T-cell (primary cell): ENCODE data around the gene SMIM36. TPM values are rescaled to one million over a fixed set of nuclear protein-coding genes. Genes with fewer than 3 reads are reported as not detected.

Source experiments
- ATAC-seq, 4 experiments: fragments of 200-7000 bp in 3 of 4; fragments of 150-1000 bp in 1 of 4; cut with Tn5 transposase; replicated peaks in 1 of 4; 1 replicate in 3 of 4; 2 replicates in 1 of 4; pipeline ENCODE4 v1.10.0; 2021; ENCODE audit warnings: moderate library complexity in 3 of 4, mild to moderate bottlenecking in 2 of 4, moderate number of reproducible peaks in 1 of 4
- CTCF ChIA-PET, 2 donors: fragments of 300-600 bp; sonication (Branson Sonifier 250); formaldehyde crosslinking; loops; one replicate each; lab custom pipeline; 2022; ENCODE audit warnings: antibody characterized with exemption in 2 of 2; lab: Charles Lee
- POLR2A ChIA-PET, 2 donors: fragments of 300-600 bp; sonication (Branson Sonifier 250); formaldehyde crosslinking; loops; one replicate each; lab custom pipeline; 2022; ENCODE audit warnings: antibody characterized with exemption in 2 of 2; lab: Charles Lee
- DNase-seq, 35 experiments: peaks; one replicate each; pipeline versions ENCODE4 v3.0.0 to v3.0.0-alpha.2; 2013 to 2023
- H3K27ac ChIP-seq: one replicate; pipeline ENCODE4 v1.5.1; 2013; ENCODE audit warnings: low read length
- H3K27me3 ChIP-seq, 2 experiments: replicated peaks in 1 of 2; 1 replicate in 1 of 2; 2 replicates in 1 of 2; pipeline versions ENCODE4 v1.6.1 to v1.7.0; 2013; ENCODE audit warnings: low read length in 1 of 2, mixed read lengths in 1 of 2; ENCODE audit not compliant: control insufficient read depth in 2 of 2, insufficient read depth in 2 of 2; ENCODE audit errors: extremely low read depth in 1 of 2
- H3K36me3 ChIP-seq, 2 donors: 1 replicate in 1 of 2; 2 replicates in 1 of 2; pipeline versions ENCODE4 v1.6.1 to v1.7.0; 2013; ENCODE audit warnings: low read length in 1 of 2; ENCODE audit not compliant: control insufficient read depth in 2 of 2, insufficient read depth in 1 of 2; ENCODE audit errors: extremely low read depth in 1 of 2
- H3K4me1 ChIP-seq, 2 experiments: 1 replicate in 1 of 2; 2 replicates in 1 of 2; pipeline versions ENCODE4 v1.6.1 to v1.7.0; 2013; ENCODE audit warnings: low read length in 2 of 2, mixed read lengths in 1 of 2; ENCODE audit not compliant: insufficient read depth in 2 of 2, control insufficient read depth in 1 of 2; ENCODE audit errors: extremely low read depth in 1 of 2
- H3K4me3 ChIP-seq, 2 donors: 1 replicate in 1 of 2; 2 replicates in 1 of 2; pipeline versions ENCODE4 v1.5.1 to v1.7.0; 2013; ENCODE audit warnings: mild to moderate bottlenecking in 2 of 2, low read length in 1 of 2, moderate library complexity in 1 of 2; ENCODE audit not compliant: control insufficient read depth in 1 of 2; ENCODE audit errors: extremely low read depth in 1 of 2
- H3K9me3 ChIP-seq: 2 replicates; pipeline ENCODE4 v1.7.0; 2013
- H3K27ac Mint-ChIP-seq, 2 donors: one replicate each; pipeline ENCODE4 v1.8.0; 2020 to 2021; ENCODE audit warnings: mild to moderate bottlenecking in 2 of 2, mixed read lengths in 2 of 2
- H3K27me3 Mint-ChIP-seq, 2 donors: one replicate each; pipeline ENCODE4 v1.8.0; 2021 to 2022; ENCODE audit warnings: mixed read lengths in 2 of 2
- H3K36me3 Mint-ChIP-seq: one replicate; pipeline ENCODE4 v1.8.0; 2021; ENCODE audit warnings: mixed read lengths
- H3K4me1 Mint-ChIP-seq, 3 donors: one replicate each; pipeline ENCODE4 v1.8.0; 2020 to 2022; ENCODE audit warnings: mixed read lengths in 3 of 3, mild to moderate bottlenecking in 1 of 3
- H3K4me3 Mint-ChIP-seq, 3 donors: one replicate each; pipeline ENCODE4 v1.8.0; 2020 to 2022; ENCODE audit warnings: mild to moderate bottlenecking in 3 of 3, mixed read lengths in 3 of 3, moderate library complexity in 3 of 3
- H3K9me3 Mint-ChIP-seq, 3 donors: one replicate each; pipeline ENCODE4 v1.8.0; 2020 to 2022; ENCODE audit warnings: mixed read lengths in 3 of 3
- WGBS: methylation state at CpG from one replicate; pipeline ENCODE4 v1.1.5; 2013; ENCODE audit warnings: missing lambda C conversion rate; ENCODE audit not compliant: insufficient coverage; 5-methylcytosine and 5-hydroxymethylcytosine counted together
- total RNA-seq, 35 experiments: library from RNA in 6 of 35; stranded (reverse) in 6 of 35; fragments of 120-200 nt in 1 of 35; gene quantifications; one replicate each; pipeline versions ENCODE4 v1.2.1 to v1.2.4 and lab custom pipeline; 2013 to 2026

Gene SMIM36
- total RNA-seq, 5 donors from 2014 or later (not counting 1 experiment from before 2014, with no cell fraction given): not detected

- H3K36me3 ChIP-seq: no peaks in the 10 kb centered on the region
- Mint-ChIP-seq H3K4me1 (peaks cover 0 to 3% (median 0%) of the 10 kb centered on the region in 3 donors), H3K27ac (no peak overlapping the region), H3K4me3 (no peak overlapping the region), H3K27me3 (peaks cover 7 to 8% of the 10 kb centered on the region in 2 donors), H3K9me3 (no peaks in the 10 kb centered on the region), H3K36me3 (no peaks in the 10 kb centered on the region)
- H3K4me1 ChIP-seq: no peaks in the 10 kb centered on the region
- no peaks in the 10 kb centered on the region for H3K9me3 ChIP-seq
- ChIA-PET POLR2A (no interaction called here), CTCF (no interaction called here)
- no peak for DNase-seq
- H3K27me3 ChIP-seq: no peaks in the 10 kb centered on the region
- whole genome bisulfite sequencing: no CpG with 5 or more reads among the region's 2 CpGs
- H3K4me3 ChIP-seq: no peak overlapping the region
- ATAC-seq: peak in 1 of 4 experiments; percentile 7
- H3K27ac ChIP-seq: no peak overlapping the region
Observed at GRCh38 chr17:55441544-55441943, 69.7 kb downstream of the SMIM36 start.

- Mint-ChIP-seq H3K9me3 (no peaks in the 10 kb centered on the region), H3K27ac (no peak overlapping the region), H3K36me3 (no peaks in the 10 kb centered on the region), H3K4me3 (no peak overlapping the region), H3K27me3 (peaks cover 10 to 11% of the 10 kb centered on the region in 2 donors), H3K4me1 (peaks cover 0 to 3% (median 0%) of the 10 kb centered on the region in 3 donors)
- POLR2A ChIA-PET: no interaction called here
- H3K27ac ChIP-seq: no peak overlapping the region
- ATAC-seq (no peak), DNase-seq (no peak)
- no peak overlapping the region for H3K4me3 ChIP-seq
- no peaks in the 10 kb centered on the region for H3K27me3 ChIP-seq
- no CpG with 5 or more reads among the region's 3 CpGs for WGBS
- H3K9me3 ChIP-seq: no peaks in the 10 kb centered on the region
- H3K4me1 ChIP-seq: no peaks in the 10 kb centered on the region
- CTCF ChIA-PET: no interaction called here
- H3K36me3 ChIP-seq: no peaks in the 10 kb centered on the region
Observed at GRCh38 chr17:55440391-55440790, 70.9 kb downstream of the SMIM36 start.

- no peaks in the 10 kb centered on the region for H3K9me3 ChIP-seq
- Mint-ChIP-seq H3K9me3 (no peaks in the 10 kb centered on the region), H3K4me1 (peaks cover 8 to 15% (median 10%) of the 10 kb centered on the region in 3 donors), H3K4me3 (no peak overlapping the region), H3K27me3 (peaks cover 11 to 12% of the 10 kb centered on the region in 2 donors), H3K27ac (no peak overlapping the region), H3K36me3 (no peaks in the 10 kb centered on the region)
- H3K4me3 ChIP-seq: no peak overlapping the region
- WGBS: 0% methylated on average over 3 of the region's 5 CpGs
- ChIA-PET CTCF (no interaction called here), POLR2A (no interaction called here)
- no peaks in the 10 kb centered on the region for H3K4me1 ChIP-seq
- no peaks in the 10 kb centered on the region for H3K36me3 ChIP-seq
- no peaks in the 10 kb centered on the region for H3K27me3 ChIP-seq
- no peak overlapping the region for H3K27ac ChIP-seq
- DNase-seq (peak in 1 of 35 experiments; percentile 5), ATAC-seq (no peak)
Observed at GRCh38 chr17:55437159-55437605, 74.1 kb downstream of the SMIM36 start.

- H3K27ac ChIP-seq: no peak overlapping the region
- ATAC-seq (no peak), DNase-seq (no peak)
- H3K4me1 Mint-ChIP-seq: peaks cover 10 to 18% (median 15%) of the 10 kb centered on the region in 3 donors
- ChIA-PET POLR2A (no interaction called here), CTCF (no interaction called here)
- WGBS: no CpG with 5 or more reads among the region's 4 CpGs
- no peaks in the 10 kb centered on the region for H3K36me3 Mint-ChIP-seq
- H3K27me3 Mint-ChIP-seq: peaks cover 11 to 12% of the 10 kb centered on the region in 2 donors
- H3K4me3 Mint-ChIP-seq: no peak overlapping the region
- H3K4me3 ChIP-seq: no peak overlapping the region
- no peaks in the 10 kb centered on the region for H3K9me3 Mint-ChIP-seq
- no peaks in the 10 kb centered on the region for H3K9me3 ChIP-seq
- no peaks in the 10 kb centered on the region for H3K4me1 ChIP-seq
- no peaks in the 10 kb centered on the region for H3K27me3 ChIP-seq
- no peak overlapping the region for H3K27ac Mint-ChIP-seq
- no peaks in the 10 kb centered on the region for H3K36me3 ChIP-seq
Observed at GRCh38 chr17:55436224-55437158, 74.8 kb downstream of the SMIM36 start.

GRCh38 chr17:55435408-55435807 is 75.8 kb downstream of the SMIM36 start:
- Mint-ChIP-seq H3K27ac (no peak overlapping the region), H3K4me3 (no peak overlapping the region), H3K27me3 (peaks cover 11 to 12% of the 10 kb centered on the region in 2 donors), H3K4me1 (peaks cover 12 to 18% (median 18%) of the 10 kb centered on the region in 3 donors), H3K9me3 (no peaks in the 10 kb centered on the region), H3K36me3 (no peaks in the 10 kb centered on the region)
- ATAC-seq: no peak
- no peak for DNase-seq
- ChIA-PET CTCF (no interaction called here), POLR2A (no interaction called here)
- no peaks in the 10 kb centered on the region for H3K9me3 ChIP-seq
- no peaks in the 10 kb centered on the region for H3K36me3 ChIP-seq
- no peaks in the 10 kb centered on the region for H3K27me3 ChIP-seq
- WGBS: 92% methylated on average over 1 of the region's 4 CpGs
- H3K4me1 ChIP-seq: no peaks in the 10 kb centered on the region
- no peak overlapping the region for H3K27ac ChIP-seq
- no peak overlapping the region for H3K4me3 ChIP-seq

- H3K27me3 ChIP-seq: no peaks in the 10 kb centered on the region
- no CpG with 5 or more reads among the region's 1 CpG for WGBS
- H3K9me3 Mint-ChIP-seq: no peaks in the 10 kb centered on the region
- DNase-seq: no peak
- H3K4me1 Mint-ChIP-seq: peaks cover 12 to 18% (median 18%) of the 10 kb centered on the region in 3 donors
- H3K36me3 ChIP-seq: no peaks in the 10 kb centered on the region
- H3K27ac ChIP-seq: no peak overlapping the region
- no peaks in the 10 kb centered on the region for H3K4me1 ChIP-seq
- ChIA-PET CTCF (no interaction called here), POLR2A (no interaction called here)
- no peaks in the 10 kb centered on the region for H3K36me3 Mint-ChIP-seq
- no peak overlapping the region for H3K4me3 ChIP-seq
- no peaks in the 10 kb centered on the region for H3K9me3 ChIP-seq
- no peak for ATAC-seq
- H3K27me3 Mint-ChIP-seq: peaks cover 11 to 12% of the 10 kb centered on the region in 2 donors
- no peak overlapping the region for H3K27ac Mint-ChIP-seq
- no peak overlapping the region for H3K4me3 Mint-ChIP-seq
Observed at GRCh38 chr17:55434721-55435120, 76.5 kb downstream of the SMIM36 start.
